Uterus (tissue), 4 donors: ENCODE results near the gene PC. TPM values are rescaled to one million over a fixed set of nuclear protein-coding genes. Genes with fewer than 3 reads are reported as not detected.

Source experiments
- DNase-seq, 2 donors: peaks; one replicate each; pipeline ENCODE4 v3.0.0-alpha.2; 2019 to 2020
- H3K27ac ChIP-seq, 2 donors: fragments of 200-600 bp; sonication (generic); 1 replicate in 1 of 2; 2 replicates in 1 of 2; pipeline ENCODE4 v1.5.1; 2016 to 2018
- H3K27me3 ChIP-seq, 2 donors: fragments of 200-600 bp; sonication (generic); one replicate each; pipeline ENCODE4 v1.5.1; 2018 to 2019; ENCODE audit warnings: control low read depth in 1 of 2
- H3K36me3 ChIP-seq, 2 donors: fragments of 200-600 bp; sonication (generic); one replicate each; pipeline ENCODE4 v1.5.1; 2019; ENCODE audit warnings: control low read depth in 1 of 2
- H3K4me1 ChIP-seq, 2 donors: fragments of 200-600 bp; sonication (generic); one replicate each; pipeline ENCODE4 v1.5.1; 2018 to 2019; ENCODE audit warnings: control low read depth in 1 of 2
- H3K4me3 ChIP-seq, 2 donors: fragments of 200-600 bp; sonication (generic); 1 replicate in 1 of 2; 2 replicates in 1 of 2; pipeline ENCODE4 v1.5.1; 2018 to 2019; ENCODE audit warnings: mild to moderate bottlenecking in 1 of 2
- H3K9me3 ChIP-seq, 2 donors: fragments of 200-600 bp; sonication (generic); one replicate each; pipeline ENCODE4 v1.5.1; 2019; ENCODE audit warnings: control low read depth in 1 of 2
- CTCF ChIP-seq, 4 experiments: fragments of 200-600 bp in 2 of 4; fragments of 450-650 bp in 2 of 4; sonication (generic) in 2 of 4; IDR thresholded peaks; one replicate each; pipeline ENCODE4 v1.5.1; 2016 to 2019; ENCODE audit warnings: antibody characterized with exemption in 4 of 4, mild to moderate bottlenecking in 2 of 4, moderate library complexity in 1 of 4
- POLR2A ChIP-seq, 2 donors: fragments of 450-650 bp; IDR thresholded peaks; one replicate each; pipeline ENCODE4 v1.6.1; 2016; ENCODE audit warnings: antibody characterized with exemption in 2 of 2, mild to moderate bottlenecking in 1 of 2, moderate library complexity in 1 of 2
- intact Hi-C: fragments of 100-400 bp; cut with DNase I; formaldehyde crosslinking; loops from one replicate; pipeline ENCODE4 v1.15.1; 2023; ENCODE audit warnings: low total_unique reads
- total RNA-seq, 4 donors: library from RNA; depleted of rRNA in 3 of 4; stranded (reverse); fragments of >200 nt in 3 of 4; gene quantifications; one replicate each; pipeline versions ENCODE4 v1.1.0 to v1.2.4, GENCODE V29; 2014 to 2023
- donor health status: DM: yes; HTN: yes; CAD: no.

PC gene
- total RNA-seq, 4 donors from 2014 or later = 7.1 to 13.8 (median 8.1) TPM

GRCh38 chr11:66920978-66921784 is 37.0 kb downstream of the PC start:
- DNase-seq = no peak
- H3K27me3 ChIP-seq = no peaks in the 10 kb centered on the region
- intact Hi-C loops = no loop called here
- no peaks in the 10 kb centered on the region for H3K4me1 ChIP-seq
- H3K27ac ChIP-seq = no peak overlapping the region
- no peaks in the 10 kb centered on the region for H3K36me3 ChIP-seq
- TF ChIP-seq CTCF (IDR thresholded peaks at IDR 0.05) = no peak
- TF ChIP-seq POLR2A (IDR thresholded peaks at IDR 0.05) = no peak
- H3K9me3 ChIP-seq = no peaks in the 10 kb centered on the region
- H3K4me3 ChIP-seq = no peak overlapping the region

GRCh38 chr11:66919923-66920322 is 38.3 kb downstream of the PC start:
- TF ChIP-seq CTCF (IDR thresholded peaks at IDR 0.05) = no peak
- no peak for TF ChIP-seq POLR2A (IDR thresholded peaks at IDR 0.05)
- no peaks in the 10 kb centered on the region for H3K4me1 ChIP-seq
- H3K4me3 ChIP-seq = no peak overlapping the region
- no peak for DNase-seq
- H3K27ac ChIP-seq = no peak overlapping the region
- intact Hi-C loops = no loop called here
- H3K27me3 ChIP-seq = no peaks in the 10 kb centered on the region
- H3K36me3 ChIP-seq = no peaks in the 10 kb centered on the region
- H3K9me3 ChIP-seq = no peaks in the 10 kb centered on the region

GRCh38 chr11:66918741-66919140 is 39.4 kb downstream of the PC start:
- no peaks in the 10 kb centered on the region for H3K36me3 ChIP-seq
- H3K4me1 ChIP-seq = no peaks in the 10 kb centered on the region
- no peak for TF ChIP-seq CTCF (IDR thresholded peaks at IDR 0.05)
- no peak for TF ChIP-seq POLR2A (IDR thresholded peaks at IDR 0.05)
- H3K27ac ChIP-seq = no peak overlapping the region
- no peak for DNase-seq
- H3K27me3 ChIP-seq = no peaks in the 10 kb centered on the region
- no peak overlapping the region for H3K4me3 ChIP-seq
- intact Hi-C loops = no loop called here
- H3K9me3 ChIP-seq = no peaks in the 10 kb centered on the region

GRCh38 chr11:66915866-66916265 is 42.3 kb downstream of the PC start:
- no peaks in the 10 kb centered on the region for H3K27me3 ChIP-seq
- intact Hi-C loops = no loop called here
- no peak overlapping the region for H3K27ac ChIP-seq
- H3K4me3 ChIP-seq = no peak overlapping the region
- no peaks in the 10 kb centered on the region for H3K4me1 ChIP-seq
- TF ChIP-seq POLR2A (IDR thresholded peaks at IDR 0.05) (no peak), CTCF (IDR thresholded peaks at IDR 0.05) (no peak)
- no peaks in the 10 kb centered on the region for H3K9me3 ChIP-seq
- no peak for DNase-seq
- no peaks in the 10 kb centered on the region for H3K36me3 ChIP-seq

GRCh38 chr11:66915046-66915832 is 42.9 kb downstream of the PC start:
- Histone ChIP-seq H3K27ac (no peak overlapping the region), H3K36me3 (no peaks in the 10 kb centered on the region), H3K9me3 (no peaks in the 10 kb centered on the region), H3K4me3 (no peak overlapping the region), H3K27me3 (no peaks in the 10 kb centered on the region), H3K4me1 (no peaks in the 10 kb centered on the region)
- TF ChIP-seq CTCF (IDR thresholded peaks at IDR 0.05) = no peak
- TF ChIP-seq POLR2A (IDR thresholded peaks at IDR 0.05) = no peak
- DNase-seq = no peak
- intact Hi-C loops = no loop called here
